ENCODE data around the gene SMG6. TPM values are rescaled to one million over a fixed set of nuclear protein-coding genes. Genes with fewer than 3 reads are reported as not detected.

The SMG6 gene
- total RNA-seq, 2 experiments from 2014 or later, result 39.3 to 39.7 TPM

GRCh38 chr17:2107050-2107449 lies 196.5 kb downstream of the SMG6 start:
- Mint-ChIP-seq H3K4me3 (no peak overlapping the region), H3K36me3 (ENCODE audit: low read depth) (peaks cover 13% of the 10 kb centered on the region), H3K27ac (no peak overlapping the region), H3K27me3 (no peaks in the 10 kb centered on the region), H3K4me1 (ENCODE audit: low read depth) (peaks cover 15% of the 10 kb centered on the region), H3K9me3 (no peaks in the 10 kb centered on the region)
- ATAC-seq (ENCODE audit: poor library complexity) (no peak), DNase-seq (no peak)
- intact Hi-C loops (cut with DNase I, micrococcal nuclease), result no loop called here
- H3K4me3 ChIP-seq (ENCODE audit: low read length), result no peak overlapping the region
- POLR2A ChIA-PET, result no interaction called here
- H3K9me3 ChIP-seq (ENCODE audit: control insufficient read depth in 1 of 2, insufficient read depth in 1 of 2, low read length in 2 of 2), result no peaks in the 10 kb centered on the region
- CTCF ChIA-PET, result no interaction called here
- peaks cover 5% of the 10 kb centered on the region for H3K4me1 ChIP-seq (ENCODE audit: insufficient read depth, low read length)
- no peaks in the 10 kb centered on the region for H3K27me3 ChIP-seq (ENCODE audit: control insufficient read depth in 1 of 2, insufficient read depth in 2 of 2, low read length in 2 of 2)
- H3K36me3 ChIP-seq (ENCODE audit: insufficient read depth, low read length), result peaks cover 9% of the 10 kb centered on the region
- no peak overlapping the region for H3K27ac ChIP-seq (ENCODE audit: low read depth in 1 of 2, low read length in 2 of 2)
- no peak for TF ChIP-seq CTCF (IDR thresholded peaks at IDR 0.05)

GRCh38 chr17:2106308-2106955 lies 197.2 kb downstream of the SMG6 start:
- Histone ChIP-seq H3K4me3 (ENCODE audit: low read length) (no peak overlapping the region), H3K36me3 (ENCODE audit: insufficient read depth, low read length) (peaks cover 9% of the 10 kb centered on the region), H3K27me3 (ENCODE audit: control insufficient read depth in 1 of 2, insufficient read depth in 2 of 2, low read length in 2 of 2) (no peaks in the 10 kb centered on the region), H3K4me1 (ENCODE audit: insufficient read depth, low read length) (peaks cover 12% of the 10 kb centered on the region), H3K27ac (ENCODE audit: low read depth in 1 of 2, low read length in 2 of 2) (no peak overlapping the region), H3K9me3 (ENCODE audit: control insufficient read depth in 1 of 2, insufficient read depth in 1 of 2, low read length in 2 of 2) (no peaks in the 10 kb centered on the region)
- ATAC-seq (ENCODE audit: poor library complexity) (no peak), DNase-seq (no peak)
- Mint-ChIP-seq H3K4me3 (no peak overlapping the region), H3K9me3 (no peaks in the 10 kb centered on the region), H3K27me3 (no peaks in the 10 kb centered on the region), H3K27ac (no peak overlapping the region), H3K36me3 (ENCODE audit: low read depth) (peaks cover 13% of the 10 kb centered on the region), H3K4me1 (ENCODE audit: low read depth) (peaks cover 21% of the 10 kb centered on the region)
- intact Hi-C loops (cut with DNase I, micrococcal nuclease), result no loop called here
- CTCF ChIA-PET, result no interaction called here
- TF ChIP-seq CTCF (IDR thresholded peaks at IDR 0.05), result no peak
- POLR2A ChIA-PET, result no interaction called here

- no peak for ATAC-seq (ENCODE audit: poor library complexity)
- Mint-ChIP-seq H3K4me1 (ENCODE audit: low read depth) (peaks cover 27% of the 10 kb centered on the region), H3K4me3 (no peak overlapping the region), H3K27me3 (no peaks in the 10 kb centered on the region), H3K36me3 (ENCODE audit: low read depth) (peaks cover 13% of the 10 kb centered on the region), H3K9me3 (no peaks in the 10 kb centered on the region), H3K27ac (no peak overlapping the region)
- H3K4me3 ChIP-seq (ENCODE audit: low read length), result no peak overlapping the region
- H3K9me3 ChIP-seq (ENCODE audit: control insufficient read depth in 1 of 2, insufficient read depth in 1 of 2, low read length in 2 of 2), result no peaks in the 10 kb centered on the region
- H3K27ac ChIP-seq (ENCODE audit: low read depth in 1 of 2, low read length in 2 of 2), result no peak overlapping the region
- H3K36me3 ChIP-seq (ENCODE audit: insufficient read depth, low read length), result peaks cover 6% of the 10 kb centered on the region
- no peaks in the 10 kb centered on the region for H3K27me3 ChIP-seq (ENCODE audit: control insufficient read depth in 1 of 2, insufficient read depth in 2 of 2, low read length in 2 of 2)
- intact Hi-C loops (cut with DNase I, micrococcal nuclease), result no loop called here
- no peak for TF ChIP-seq CTCF (IDR thresholded peaks at IDR 0.05)
- POLR2A ChIA-PET, result no interaction called here
- no peak for DNase-seq
- peaks cover 13% of the 10 kb centered on the region for H3K4me1 ChIP-seq (ENCODE audit: insufficient read depth, low read length)
- CTCF ChIA-PET, result no interaction called here
Observed at GRCh38 chr17:2105663-2106062, 197.9 kb downstream of the SMG6 start.

All from CD4-positive, alpha-beta T cell (primary cell).